HepG2 (cell line): Measurements from ENCODE around the gene PCDHA9.

Source experiments
- ARNT ChIP-seq: fragments of 450-650 bp; IDR thresholded peaks from 2 replicates; pipeline ENCODE4 v1.6.1; 2017
- CHD2 ChIP-seq: IDR thresholded peaks from 2 replicates; pipeline ENCODE4 v1.6.1; 2011; ENCODE audit warnings: low read depth, low read length, improper control_type of control experiment
- CREM ChIP-seq, 2 experiments: sonication (generic) in 1 of 2; formaldehyde crosslinking in 1 of 2; IDR thresholded peaks; 2 replicates each; pipeline versions ENCODE4 v1.4.0 to v1.6.1; 2016 to 2020; ENCODE audit warnings: antibody characterized with exemption in 1 of 2, mild to moderate bottlenecking in 1 of 2, missing genetic modification reagents in 1 of 2
- SMC3 ChIP-seq: IDR thresholded peaks from 2 replicates; pipeline ENCODE4 v1.6.1; 2011; ENCODE audit warnings: low read length, improper control_type of control experiment
- TF ChIP-seq, protein P1 (sequence below): sonication (generic); formaldehyde crosslinking; IDR thresholded peaks from 2 replicates; pipeline ENCODE4 v1.4.0; 2020; ENCODE audit warnings: missing genetic modification reagents

DNA sequence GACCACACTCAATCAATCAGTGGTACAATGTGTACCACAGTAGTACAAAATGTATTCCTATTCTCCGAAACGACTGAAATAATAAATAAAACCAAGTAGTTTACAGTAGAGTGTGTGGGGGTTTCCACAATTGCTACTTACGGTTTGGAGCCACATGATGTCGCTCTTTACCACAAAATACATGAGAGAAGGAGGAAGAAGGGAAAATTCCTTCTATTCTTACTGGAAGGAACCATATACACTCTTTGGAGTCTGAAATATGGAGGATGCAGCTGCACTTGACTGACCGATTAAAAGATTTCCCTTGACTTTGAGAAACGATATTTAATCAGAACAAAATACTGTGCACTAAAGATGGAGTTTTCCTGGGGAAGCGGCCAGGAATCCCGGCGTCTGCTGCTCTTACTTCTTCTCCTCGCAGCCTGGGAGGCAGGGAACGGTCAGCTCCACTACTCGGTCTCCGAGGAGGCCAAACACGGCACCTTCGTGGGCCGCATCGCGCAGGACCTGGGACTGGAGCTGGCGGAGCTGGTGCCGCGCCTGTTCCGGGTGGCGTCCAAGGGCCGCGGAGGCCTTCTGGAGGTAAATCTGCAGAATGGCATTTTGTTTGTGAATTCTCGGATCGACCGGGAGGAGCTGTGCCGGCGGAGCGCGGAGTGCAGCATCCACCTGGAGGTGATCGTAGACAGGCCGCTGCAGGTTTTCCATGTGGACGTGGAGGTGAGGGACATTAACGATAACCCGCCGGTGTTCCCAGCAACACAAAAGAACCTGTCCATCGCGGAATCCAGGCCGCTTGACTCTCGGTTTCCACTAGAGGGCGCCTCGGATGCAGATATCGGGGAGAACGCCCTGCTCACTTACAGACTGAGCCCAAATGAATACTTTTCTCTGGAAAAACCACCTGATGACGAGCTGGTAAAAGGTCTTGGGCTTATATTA is 41.1 kb upstream of the PCDHA9 start, which contains the start of gene PCDHA4:
- TF ChIP-seq SMC3 (no peak), CHD2 (no peak), ARNT (no peak), CREM (IDR thresholded peaks at IDR 0.05) (no peak), CREM (CRISPR knock-in tag; IDR thresholded peaks at IDR 0.05) (no peak)
- TF ChIP-seq, protein P1, sequence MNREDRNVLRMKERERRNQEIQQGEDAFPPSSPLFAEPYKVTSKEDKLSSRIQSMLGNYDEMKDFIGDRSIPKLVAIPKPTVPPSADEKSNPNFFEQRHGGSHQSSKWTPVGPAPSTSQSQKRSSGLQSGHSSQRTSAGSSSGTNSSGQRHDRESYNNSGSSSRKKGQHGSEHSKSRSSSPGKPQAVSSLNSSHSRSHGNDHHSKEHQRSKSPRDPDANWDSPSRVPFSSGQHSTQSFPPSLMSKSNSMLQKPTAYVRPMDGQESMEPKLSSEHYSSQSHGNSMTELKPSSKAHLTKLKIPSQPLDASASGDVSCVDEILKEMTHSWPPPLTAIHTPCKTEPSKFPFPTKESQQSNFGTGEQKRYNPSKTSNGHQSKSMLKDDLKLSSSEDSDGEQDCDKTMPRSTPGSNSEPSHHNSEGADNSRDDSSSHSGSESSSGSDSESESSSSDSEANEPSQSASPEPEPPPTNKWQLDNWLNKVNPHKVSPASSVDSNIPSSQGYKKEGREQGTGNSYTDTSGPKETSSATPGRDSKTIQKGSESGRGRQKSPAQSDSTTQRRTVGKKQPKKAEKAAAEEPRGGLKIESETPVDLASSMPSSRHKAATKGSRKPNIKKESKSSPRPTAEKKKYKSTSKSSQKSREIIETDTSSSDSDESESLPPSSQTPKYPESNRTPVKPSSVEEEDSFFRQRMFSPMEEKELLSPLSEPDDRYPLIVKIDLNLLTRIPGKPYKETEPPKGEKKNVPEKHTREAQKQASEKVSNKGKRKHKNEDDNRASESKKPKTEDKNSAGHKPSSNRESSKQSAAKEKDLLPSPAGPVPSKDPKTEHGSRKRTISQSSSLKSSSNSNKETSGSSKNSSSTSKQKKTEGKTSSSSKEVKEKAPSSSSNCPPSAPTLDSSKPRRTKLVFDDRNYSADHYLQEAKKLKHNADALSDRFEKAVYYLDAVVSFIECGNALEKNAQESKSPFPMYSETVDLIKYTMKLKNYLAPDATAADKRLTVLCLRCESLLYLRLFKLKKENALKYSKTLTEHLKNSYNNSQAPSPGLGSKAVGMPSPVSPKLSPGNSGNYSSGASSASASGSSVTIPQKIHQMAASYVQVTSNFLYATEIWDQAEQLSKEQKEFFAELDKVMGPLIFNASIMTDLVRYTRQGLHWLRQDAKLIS (CRISPR knock-in tag) = no peak
